Keratinocyte (primary cell): ENCODE data around the gene KLHL33.

Experiments used
- EZH2 ChIP-seq: IDR thresholded peaks from one replicate; pipeline ENCODE4 v1.6.1; 2012; ENCODE audit warnings: inconsistent platforms, mild to moderate bottlenecking, low read length, moderate library complexity
- TF ChIP-seq, protein P1 (sequence below), 3 experiments: IDR thresholded peaks in 1 of 3; conservative IDR thresholded peaks in 1 of 3; optimal IDR thresholded peaks in 1 of 3; 2 replicates in 2 of 3; 3 replicates in 1 of 3; pipeline versions ENCODE3 to v1.5.1; 2011; ENCODE audit warnings: low read length in 3 of 3, mild to moderate bottlenecking in 3 of 3, moderate library complexity in 2 of 3, control low read depth in 1 of 3, inconsistent platforms in 1 of 3; ENCODE audit not compliant: insufficient read depth in 2 of 3; ENCODE audit errors: extremely low read depth in 1 of 3

DNA sequence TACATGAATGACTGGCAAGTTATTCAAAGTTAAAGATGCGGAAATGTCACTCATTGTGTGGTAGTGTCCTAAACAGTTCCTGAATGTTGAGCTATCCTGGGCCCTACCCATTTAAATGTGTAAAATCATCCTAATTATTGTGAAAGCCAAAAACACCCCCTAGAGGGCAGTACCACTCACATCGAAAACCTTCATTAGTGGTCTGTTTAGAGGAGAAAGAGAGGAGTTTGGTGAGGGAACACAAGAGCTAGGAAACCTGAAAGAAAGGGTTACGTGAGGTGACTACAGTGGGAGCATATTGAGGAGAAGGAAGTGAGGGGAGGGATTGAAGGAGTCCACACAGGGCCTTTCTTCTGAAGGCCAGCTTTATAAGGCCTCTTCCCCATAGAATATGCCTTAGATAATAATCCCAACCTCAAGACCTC is 20.2 kb downstream of the KLHL33 start:
- TF ChIP-seq EZH2, result no peak
- TF ChIP-seq, protein P1, sequence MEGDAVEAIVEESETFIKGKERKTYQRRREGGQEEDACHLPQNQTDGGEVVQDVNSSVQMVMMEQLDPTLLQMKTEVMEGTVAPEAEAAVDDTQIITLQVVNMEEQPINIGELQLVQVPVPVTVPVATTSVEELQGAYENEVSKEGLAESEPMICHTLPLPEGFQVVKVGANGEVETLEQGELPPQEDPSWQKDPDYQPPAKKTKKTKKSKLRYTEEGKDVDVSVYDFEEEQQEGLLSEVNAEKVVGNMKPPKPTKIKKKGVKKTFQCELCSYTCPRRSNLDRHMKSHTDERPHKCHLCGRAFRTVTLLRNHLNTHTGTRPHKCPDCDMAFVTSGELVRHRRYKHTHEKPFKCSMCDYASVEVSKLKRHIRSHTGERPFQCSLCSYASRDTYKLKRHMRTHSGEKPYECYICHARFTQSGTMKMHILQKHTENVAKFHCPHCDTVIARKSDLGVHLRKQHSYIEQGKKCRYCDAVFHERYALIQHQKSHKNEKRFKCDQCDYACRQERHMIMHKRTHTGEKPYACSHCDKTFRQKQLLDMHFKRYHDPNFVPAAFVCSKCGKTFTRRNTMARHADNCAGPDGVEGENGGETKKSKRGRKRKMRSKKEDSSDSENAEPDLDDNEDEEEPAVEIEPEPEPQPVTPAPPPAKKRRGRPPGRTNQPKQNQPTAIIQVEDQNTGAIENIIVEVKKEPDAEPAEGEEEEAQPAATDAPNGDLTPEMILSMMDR (optimal IDR thresholded peaks at IDR 0.05 in 1 of 3, IDR thresholded peaks at IDR 0.05 in 1 of 3, conservative IDR thresholded peaks at IDR 0.05 in 1 of 3; ENCODE audit: extremely low read depth in 1 of 3, insufficient read depth in 2 of 3, low read length in 3 of 3), result peak; percentile 30 to 64 (median 43)
